GM23248 (cell line): ENCODE data around the gene CIDEC. TPM values are rescaled to one million over a fixed set of nuclear protein-coding genes. Genes with fewer than 3 reads are reported as not detected.

Experiments used
- DNase-seq: peaks from one replicate; pipeline ENCODE4 v3.0.0-alpha.2; 2015
- H2AFZ ChIP-seq: fragments of 200-600 bp; sonication (generic); 2 replicates; pipeline ENCODE4 v1.6.1; 2016; ENCODE audit warnings: antibody characterized with exemption
- H3F3A ChIP-seq: fragments of 200-600 bp; sonication (generic); 2 replicates; pipeline ENCODE4 v1.6.1; 2016; ENCODE audit warnings: mild to moderate bottlenecking, antibody characterized with exemption, mixed run types; ENCODE audit not compliant: insufficient read depth
- H3K27ac ChIP-seq: fragments of 200-600 bp; sonication (generic); 2 replicates; pipeline ENCODE4 v1.5.1; 2016; ENCODE audit warnings: mild to moderate bottlenecking
- H3K27me3 ChIP-seq: fragments of 200-600 bp; sonication (generic); replicated peaks from 2 replicates; pipeline ENCODE4 v1.6.1; 2016; ENCODE audit warnings: mild to moderate bottlenecking; ENCODE audit not compliant: insufficient read depth
- H3K36me3 ChIP-seq: fragments of 200-600 bp; sonication (generic); 2 replicates; pipeline ENCODE4 v1.6.1; 2016; ENCODE audit warnings: low read depth, mild to moderate bottlenecking
- H3K4me1 ChIP-seq: fragments of 200-600 bp; sonication (generic); 2 replicates; pipeline ENCODE4 v1.6.1; 2016; ENCODE audit warnings: mild to moderate bottlenecking; ENCODE audit not compliant: insufficient read depth
- H3K4me2 ChIP-seq: fragments of 200-600 bp; sonication (generic); one replicate; pipeline ENCODE4 v1.6.1; 2016; ENCODE audit warnings: mild to moderate bottlenecking; ENCODE audit not compliant: unreplicated experiment
- H3K4me3 ChIP-seq: fragments of 200-600 bp; sonication (generic); 2 replicates; pipeline ENCODE4 v1.5.1; 2016; ENCODE audit warnings: mild to moderate bottlenecking
- H3K79me2 ChIP-seq: fragments of 200-600 bp; sonication (generic); 2 replicates; pipeline ENCODE4 v1.6.1; 2016; ENCODE audit warnings: mild to moderate bottlenecking; ENCODE audit not compliant: insufficient read depth
- H3K9ac ChIP-seq: fragments of 200-600 bp; sonication (generic); 2 replicates; pipeline ENCODE4 v1.6.1; 2016; ENCODE audit warnings: mild to moderate bottlenecking
- H3K9me2 ChIP-seq: fragments of 200-600 bp; sonication (generic); 2 replicates; pipeline ENCODE4 v1.6.1; 2016; ENCODE audit warnings: mixed run types, mild to moderate bottlenecking, moderate library complexity; ENCODE audit not compliant: insufficient read depth
- H3K9me3 ChIP-seq: fragments of 200-600 bp; sonication (generic); one replicate; pipeline ENCODE4 v1.6.1; 2017; ENCODE audit warnings: low read depth
- H4K20me1 ChIP-seq: fragments of 200-600 bp; sonication (generic); 2 replicates; pipeline ENCODE4 v1.6.0; 2016; ENCODE audit not compliant: insufficient read depth
- EZH2 ChIP-seq: fragments of 200-600 bp; sonication (generic); IDR thresholded peaks from 2 replicates; pipeline ENCODE4 v1.6.1; 2018; ENCODE audit warnings: antibody characterized with exemption, mild to moderate bottlenecking; ENCODE audit not compliant: insufficient read depth, poor library complexity, severe bottlenecking
- EZH2phosphoT487 ChIP-seq: fragments of 200-600 bp; sonication (generic); IDR thresholded peaks from 2 replicates; pipeline ENCODE4 v1.6.1; 2018; ENCODE audit warnings: antibody characterized with exemption, moderate library complexity, mild to moderate bottlenecking, low read depth; ENCODE audit not compliant: insufficient read depth
- WGBS, 2 experiments: methylation state at CpG; one replicate each; pipeline ENCODE4 v1.1.6; 2015 to 2017; ENCODE audit warnings: low lambda C conversion rate in 2 of 2, low coverage in 1 of 2; ENCODE audit errors: missing lambda C conversion rate in 2 of 2; 5-methylcytosine and 5-hydroxymethylcytosine counted together
- in situ Hi-C: fragments of 300-500 bp; cut with MboI; formaldehyde crosslinking; loops from 2 replicates; pipeline ENCODE4 v1.15.0; 2020
- polyA plus RNA-seq: library from polyadenylated mRNA; unstranded; fragments of >200 nt; fragmentation: Nextera tagmentation; extraction: Ambion mirVana; gene quantifications from 2 replicates; pipeline ENCODE4 v1.2.1, GENCODE V29; 2016
- small RNA-seq: library from RNA; depleted of rRNA; stranded (forward); fragments of <200 nt; gene quantifications from one replicate; pipeline ENCODE3, GENCODE V24; 2014; ENCODE audit warnings: low read depth, low replicate concordance
- total RNA-seq: library from RNA; depleted of rRNA; stranded (reverse); fragments of >200 nt; shearing (Covaris generic); gene quantifications from 2 replicates; pipeline ENCODE4 v1.2.3, GENCODE V29; 2014; rRNA removed

Gene CIDEC
- total and polyA plus RNA-seq, 2 experiments from 2014 or later: not detected

GRCh38 chr3:9820946-9821345, 59.1 kb downstream of the CIDEC start:
- Histone ChIP-seq H3K9ac (no peak overlapping the region), H3K27me3 (no peaks in the 10 kb centered on the region), H3K4me3 (no peak overlapping the region), H3K36me3 (peaks cover 3% of the 10 kb centered on the region; the same call in 1 of the 2 replicates), H3K9me3 (no peaks in the 10 kb centered on the region), H4K20me1 (no peaks in the 10 kb centered on the region), H3K79me2 (no peaks in the 10 kb centered on the region), H3K4me2 (no peak overlapping the region), H3K9me2 (no peaks in the 10 kb centered on the region), H3K4me1 (no peaks in the 10 kb centered on the region), H2AFZ (no peak overlapping the region), H3K27ac (no peak overlapping the region), H3F3A (no peaks in the 10 kb centered on the region)
- 80 to 89% methylated on average over 2 of the region's 2 CpGs for WGBS, 2 experiments
- in situ Hi-C loops: no loop called here
- TF ChIP-seq EZH2phosphoT487: no peak
- no peak for TF ChIP-seq EZH2
- DNase-seq: peak; percentile 31

- H4K20me1 ChIP-seq: no peaks in the 10 kb centered on the region
- H3K4me3 ChIP-seq: no peak overlapping the region
- no peak overlapping the region for H2AFZ ChIP-seq
- no peaks in the 10 kb centered on the region for H3K79me2 ChIP-seq
- no peak overlapping the region for H3K27ac ChIP-seq
- no peaks in the 10 kb centered on the region for H3K27me3 ChIP-seq
- H3K4me2 ChIP-seq: no peak overlapping the region
- H3F3A ChIP-seq: no peaks in the 10 kb centered on the region
- TF ChIP-seq EZH2phosphoT487 (no peak), EZH2 (no peak)
- no peaks in the 10 kb centered on the region for H3K9me2 ChIP-seq
- H3K9ac ChIP-seq: no peak overlapping the region
- WGBS, 2 experiments: 90 to 92% methylated on average over 11 to 12 of the region's 12 CpGs
- DNase-seq: no peak
- no peaks in the 10 kb centered on the region for H3K9me3 ChIP-seq
- H3K36me3 ChIP-seq: peaks cover 3% of the 10 kb centered on the region; the same call in 1 of the 2 replicates
- H3K4me1 ChIP-seq: no peaks in the 10 kb centered on the region
- in situ Hi-C loops: no loop called here
Measured at GRCh38 chr3:9820543-9820942, 59.5 kb downstream of the CIDEC start.

GRCh38 chr3:9818666-9819335, 61.3 kb downstream of the CIDEC start:
- Histone ChIP-seq H3K4me3 (no peak overlapping the region), H3K27me3 (no peaks in the 10 kb centered on the region), H2AFZ (no peak overlapping the region), H3K9me3 (no peaks in the 10 kb centered on the region), H3K27ac (no peak overlapping the region), H3K9me2 (no peaks in the 10 kb centered on the region), H3K36me3 (peaks cover 3% of the 10 kb centered on the region; the same call in 1 of the 2 replicates), H3K79me2 (no peaks in the 10 kb centered on the region), H4K20me1 (no peaks in the 10 kb centered on the region), H3F3A (no peaks in the 10 kb centered on the region), H3K4me2 (no peak overlapping the region), H3K9ac (no peak overlapping the region), H3K4me1 (no peaks in the 10 kb centered on the region)
- in situ Hi-C loops: no loop called here
- no peak for DNase-seq
- TF ChIP-seq EZH2: no peak
- TF ChIP-seq EZH2phosphoT487: no peak
- WGBS, 2 experiments: 93 to 97% methylated on average over 6 to 7 of the region's 7 CpGs

- H3K9ac ChIP-seq: no peak overlapping the region
- H4K20me1 ChIP-seq: no peaks in the 10 kb centered on the region
- H3K4me3 ChIP-seq: no peak overlapping the region
- no peak overlapping the region for H2AFZ ChIP-seq
- no peaks in the 10 kb centered on the region for H3K79me2 ChIP-seq
- no peak overlapping the region for H3K4me2 ChIP-seq
- no peaks in the 10 kb centered on the region for H3K4me1 ChIP-seq
- H3K27ac ChIP-seq: no peak overlapping the region
- no peaks in the 10 kb centered on the region for H3F3A ChIP-seq
- 83 to 85% methylated on average over 6 of the region's 6 CpGs for WGBS, 2 experiments
- TF ChIP-seq EZH2 (no peak), EZH2phosphoT487 (no peak)
- in situ Hi-C loops: no loop called here
- no peaks in the 10 kb centered on the region for H3K9me2 ChIP-seq
- H3K9me3 ChIP-seq: no peaks in the 10 kb centered on the region
- peaks cover 3% of the 10 kb centered on the region; the same call in 1 of the 2 replicates for H3K36me3 ChIP-seq
- no peaks in the 10 kb centered on the region for H3K27me3 ChIP-seq
- peak; percentile 23 for DNase-seq
Measured at GRCh38 chr3:9817436-9817835, 62.6 kb downstream of the CIDEC start.

Small RNA genes lying within 50 kb of the gene (small RNA-seq; reads per million reads assigned to genes)
- not detected for gene RNU6-882P

Other genes starting within 250 kb of the CIDEC start
- 25.7 and 31.0 TPM in 2 replicates for gene MTMR14, start 230.7 kb downstream of the CIDEC start, total RNA-seq
- 22.9 and 24.0 TPM in 2 replicates for gene MTMR14, start 230.7 kb downstream of the CIDEC start, polyA plus RNA-seq
- not detected in 2 replicates for gene CPNE9, start 176.4 kb downstream of the CIDEC start, total RNA-seq
- not detected in 2 replicates for gene CPNE9, start 176.4 kb downstream of the CIDEC start, polyA plus RNA-seq
- gene BRPF1, start 148.5 kb downstream of the CIDEC start, total RNA-seq: 16.3 and 18.3 TPM in 2 replicates
- 7.3 and 10.4 TPM in 2 replicates for gene BRPF1, start 148.5 kb downstream of the CIDEC start, polyA plus RNA-seq
- 18.0 and 36.5 TPM in 2 replicates for gene OGG1, start 130.3 kb downstream of the CIDEC start, total RNA-seq
- gene OGG1, start 130.3 kb downstream of the CIDEC start, polyA plus RNA-seq: 23.0 and 24.6 TPM in 2 replicates
- gene CAMK1, start 110.3 kb downstream of the CIDEC start, total RNA-seq: 26.9 and 30.6 TPM in 2 replicates
- 27.7 and 28.3 TPM in 2 replicates for gene CAMK1, start 110.3 kb downstream of the CIDEC start, polyA plus RNA-seq
- gene TADA3, start 87.8 kb downstream of the CIDEC start, total RNA-seq: 131 and 135 TPM in 2 replicates
- 85.1 and 87.7 TPM in 2 replicates for gene TADA3, start 87.8 kb downstream of the CIDEC start, polyA plus RNA-seq
- gene ARPC4, start 87.2 kb downstream of the CIDEC start, total RNA-seq: 315 and 325 TPM in 2 replicates
- 182 and 190 TPM in 2 replicates for gene ARPC4, start 87.2 kb downstream of the CIDEC start, polyA plus RNA-seq
- gene TTLL3, start 70.0 kb downstream of the CIDEC start, total RNA-seq: 30.3 and 31.1 TPM in 2 replicates
- gene TTLL3, start 70.0 kb downstream of the CIDEC start, polyA plus RNA-seq: 20.1 and 26.9 TPM in 2 replicates
- 32.6 and 39.8 TPM in 2 replicates for gene RPUSD3, start 36.2 kb downstream of the CIDEC start, total RNA-seq
- 37.4 and 38.3 TPM in 2 replicates for gene RPUSD3, start 36.2 kb downstream of the CIDEC start, polyA plus RNA-seq
- 32.9 and 35.7 TPM in 2 replicates for gene JAGN1, start 10.4 kb upstream of the CIDEC start, total RNA-seq
- gene JAGN1, start 10.4 kb upstream of the CIDEC start, polyA plus RNA-seq: 45.3 and 46.8 TPM in 2 replicates
- gene IL17RE, start 22.6 kb upstream of the CIDEC start, total RNA-seq: 0.51 and 5.5 TPM in 2 replicates
- gene IL17RE, start 22.6 kb upstream of the CIDEC start, polyA plus RNA-seq: 0.24 and 0.27 TPM in 2 replicates
- gene IL17RC, start 36.8 kb upstream of the CIDEC start, total RNA-seq: 41.8 and 49.4 TPM in 2 replicates
- gene IL17RC, start 36.8 kb upstream of the CIDEC start, polyA plus RNA-seq: 20.5 and 25.3 TPM in 2 replicates
- gene CRELD1, start 53.6 kb upstream of the CIDEC start, total RNA-seq: 18.2 and 29.5 TPM in 2 replicates
- gene CRELD1, start 53.6 kb upstream of the CIDEC start, polyA plus RNA-seq: 19.2 and 19.9 TPM in 2 replicates
- gene PRRT3, start 72.2 kb upstream of the CIDEC start, total RNA-seq: 2.9 and 7.5 TPM in 2 replicates
- gene PRRT3, start 72.2 kb upstream of the CIDEC start, polyA plus RNA-seq: 4.3 and 4.5 TPM in 2 replicates
- gene EMC3, start 106.6 kb upstream of the CIDEC start, total RNA-seq: 44.3 and 130 TPM in 2 replicates
- gene EMC3, start 106.6 kb upstream of the CIDEC start, polyA plus RNA-seq: 139 and 154 TPM in 2 replicates
- 6.1 and 7.0 TPM in 2 replicates for gene FANCD2, start 146.2 kb upstream of the CIDEC start, total RNA-seq
- 3.8 and 4.4 TPM in 2 replicates for gene FANCD2, start 146.2 kb upstream of the CIDEC start, polyA plus RNA-seq
- gene FANCD2OS, start 228.0 kb upstream of the CIDEC start, total RNA-seq: not detected in 2 replicates
- gene FANCD2OS, start 228.0 kb upstream of the CIDEC start, polyA plus RNA-seq: not detected in 2 replicates
- 116 and 180 TPM in 2 replicates for gene BRK1, start 235.4 kb upstream of the CIDEC start, total RNA-seq
- gene BRK1, start 235.4 kb upstream of the CIDEC start, polyA plus RNA-seq: 293 and 295 TPM in 2 replicates